Measurements from ENCODE around the gene CASP4. TPM values are rescaled to one million over a fixed set of nuclear protein-coding genes. Genes with fewer than 3 reads are reported as not detected.

The CASP4 gene
- polyA plus RNA-seq, 1 experiment, result 129 TPM

- no peak overlapping the region for H3K4me3 ChIP-seq (ENCODE audit: low read depth, low read length)
- peaks cover 4% of the 10 kb centered on the region; the same call in 1 of the 2 replicates for H3K9me3 ChIP-seq (ENCODE audit: control insufficient read depth, insufficient read depth, low read length)
- H3K27ac ChIP-seq (ENCODE audit: low read depth, low read length), result no peak overlapping the region
- no peak for DNase-seq (ENCODE audit: low read depth, low spot score)
- TF ChIP-seq CTCF (IDR thresholded peaks at IDR 0.05; ENCODE audit: low read depth, low read length), result no peak
- CTCF ChIA-PET, result no interaction called here
- no peaks in the 10 kb centered on the region for H3K27me3 ChIP-seq (ENCODE audit: control insufficient read depth, insufficient read depth, low read length)
- POLR2A ChIA-PET, result no interaction called here
Measured at GRCh38 chr11:104970756-104971155, 2.4 kb upstream of the CASP4 start.

- Histone ChIP-seq H3K27me3 (ENCODE audit: control insufficient read depth, insufficient read depth, low read length) (no peaks in the 10 kb centered on the region), H3K9me3 (ENCODE audit: control insufficient read depth, insufficient read depth, low read length) (peaks cover 4% of the 10 kb centered on the region; the same call in 1 of the 2 replicates), H3K4me3 (ENCODE audit: low read depth, low read length) (peak overlapping the region; percentile 59), H3K27ac (ENCODE audit: low read depth, low read length) (peak overlapping the region; percentile 81)
- ChIA-PET POLR2A (interaction anchor here (0.6 to 1.3 kb wide), 3 partner anchors 29 to 78 kb away, joined by 3 read pairs; no protein-coding TSS in a partner anchor), CTCF (interaction anchor here (0.7 to 1.2 kb wide), 2 partner anchors 143 to 894 kb away, joined by 3 to 4 read pairs; no protein-coding TSS in a partner anchor)
- no peak for TF ChIP-seq CTCF (IDR thresholded peaks at IDR 0.05; ENCODE audit: low read depth, low read length)
- no peak for DNase-seq (ENCODE audit: low read depth, low spot score)
Measured at GRCh38 chr11:104968856-104969776, 742 bp upstream of the CASP4 start.

- Histone ChIP-seq H3K27ac (ENCODE audit: low read depth, low read length) (peak overlapping the region; percentile 81), H3K4me3 (ENCODE audit: low read depth, low read length) (peak overlapping the region; percentile 59), H3K9me3 (ENCODE audit: control insufficient read depth, insufficient read depth, low read length) (no peaks in the 10 kb centered on the region; the same call in 1 of the 2 replicates), H3K27me3 (ENCODE audit: control insufficient read depth, insufficient read depth, low read length) (no peaks in the 10 kb centered on the region)
- ChIA-PET CTCF (interaction anchor here (0.7 to 0.8 kb wide), 2 partner anchors 142 to 895 kb away, joined by 3 read pairs; no protein-coding TSS in a partner anchor), POLR2A (no interaction called here)
- DNase-seq (ENCODE audit: low read depth, low spot score), result no peak
- no peak for TF ChIP-seq CTCF (IDR thresholded peaks at IDR 0.05; ENCODE audit: low read depth, low read length)
Measured at GRCh38 chr11:104967534-104968354, 630 bp downstream of the CASP4 start.

- H3K4me3 ChIP-seq (ENCODE audit: low read depth, low read length), result no peak overlapping the region; the same call in 1 of the 2 replicates
- CTCF ChIA-PET, result interaction anchor here (1.3 kb wide), 1 partner anchor 12 kb away, joined by 3 read pairs; no protein-coding TSS in a partner anchor
Measured at GRCh38 chr11:104965735-104966134, 2.6 kb downstream of the CASP4 start.

More at GRCh38 chr11:104965735-104966134, 2.6 kb downstream of the CASP4 start:
- no peak overlapping the region for H3K27ac ChIP-seq (ENCODE audit: low read depth, low read length)
- no peaks in the 10 kb centered on the region for H3K27me3 ChIP-seq (ENCODE audit: control insufficient read depth, insufficient read depth, low read length)
- TF ChIP-seq CTCF (IDR thresholded peaks at IDR 0.05; ENCODE audit: low read depth, low read length), result no peak
- no peaks in the 10 kb centered on the region; the same call in 1 of the 2 replicates for H3K9me3 ChIP-seq (ENCODE audit: control insufficient read depth, insufficient read depth, low read length)
- DNase-seq (ENCODE audit: low read depth, low spot score), result no peak
- POLR2A ChIA-PET, result no interaction called here
